BJ (cell line): ENCODE data around the gene GALR1. TPM values are rescaled to one million over a fixed set of nuclear protein-coding genes. Genes with fewer than 3 reads are reported as not detected.
A peak's percentile ranks its signal among the peaks of the same experiment; 100 is the strongest.

ENCODE experiments used
- CTCF ChIA-PET: fragments of 350-600 bp; formaldehyde crosslinking; extraction: SDS; loops from one replicate; lab custom pipeline; 2021; ENCODE audit warnings: antibody characterized with exemption, inconsistent platforms; lab: Yijun Ruan, JAX
- POLR2A ChIA-PET: fragments of 300-600 bp; sonication (Branson Sonifier 250); formaldehyde crosslinking; extraction: SDS; loops from one replicate; lab custom pipeline; 2021; ENCODE audit warnings: antibody characterized with exemption; lab: Charles Lee
- DNase-seq: peaks from one replicate; pipeline ENCODE4 v3.0.0-alpha.2; 2011; ENCODE audit warnings: low read depth
- H3K27me3 ChIP-seq: 2 replicates; pipeline ENCODE4 v1.6.0; 2011; ENCODE audit warnings: low read length; ENCODE audit not compliant: control insufficient read depth, insufficient read depth
- H3K36me3 ChIP-seq: 2 replicates; pipeline ENCODE4 v1.5.1; 2011; ENCODE audit warnings: low read length; ENCODE audit not compliant: control insufficient read depth, insufficient read depth
- H3K4me3 ChIP-seq: 2 replicates; pipeline ENCODE4 v1.5.1; 2011; ENCODE audit warnings: low read depth, mild to moderate bottlenecking, control low read depth, low read length
- CTCF ChIP-seq: IDR thresholded peaks from 2 replicates; pipeline ENCODE4 v1.5.1; 2011; ENCODE audit warnings: low read depth, mild to moderate bottlenecking, control low read depth, inconsistent platforms, low read length, moderate library complexity; ENCODE audit not compliant: insufficient read depth
- polyA plus RNA-seq: library from polyadenylated mRNA; depleted of rRNA; stranded (reverse); fragments of >200 nt; gene quantifications from 2 replicates; pipeline ENCODE4 v1.2.3, GENCODE V29; 2011

Gene GALR1
- polyA plus RNA-seq, 1 experiment: not detected

- ChIA-PET CTCF (interaction anchor here (2.2 to 9.5 kb wide), 2 partner anchors 13 to 205 kb away, joined by 7 to 215 read pairs; no protein-coding TSS in a partner anchor), POLR2A (no interaction called here)
- Histone ChIP-seq H3K27me3 (peaks cover 5% of the 10 kb centered on the region), H3K36me3 (no peaks in the 10 kb centered on the region), H3K4me3 (no peak overlapping the region)
- TF ChIP-seq CTCF: no peak
- DNase-seq: no peak
Measured at GRCh38 chr18:77205769-77206168, 43.9 kb upstream of the GALR1 start.

DNA sequence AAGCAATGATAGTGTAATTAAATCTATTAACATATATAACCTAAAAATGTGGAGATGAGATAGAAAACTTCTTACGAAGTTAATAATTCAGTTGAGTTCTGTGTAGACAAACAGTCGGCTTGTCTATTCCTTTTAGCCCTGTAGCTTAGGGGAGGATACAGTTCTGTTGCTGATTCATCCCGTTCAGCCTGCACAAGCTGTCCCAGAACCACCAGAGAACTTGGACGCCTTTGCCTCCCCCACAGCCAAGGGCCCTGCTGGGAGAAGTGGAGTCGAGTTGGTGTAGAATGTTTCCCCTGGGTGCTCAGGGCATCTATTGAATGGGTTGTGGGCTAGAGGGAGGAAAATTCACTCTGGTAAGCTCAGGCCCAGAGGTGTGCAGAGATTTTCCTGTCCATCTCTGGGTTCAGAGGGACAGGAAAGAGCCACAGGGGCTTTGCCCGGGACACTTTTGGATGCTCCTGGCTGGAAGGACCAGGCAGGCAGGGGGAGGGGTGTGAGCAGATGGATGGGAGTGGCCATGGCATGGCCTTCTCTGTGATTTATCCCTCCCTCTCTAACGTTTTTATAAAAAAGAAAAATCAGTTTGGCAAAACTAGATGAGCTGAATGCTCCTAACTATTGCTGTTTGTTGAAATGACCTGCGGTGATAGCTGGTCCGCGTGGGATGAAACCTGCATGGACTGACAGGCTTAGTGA lies 42.8 kb upstream of the GALR1 start:
- CTCF ChIA-PET: interaction anchor here (0.7 to 9.5 kb wide), 7 partner anchors 9 to 224 kb away, joined by 3 to 215 read pairs (median 4); no protein-coding TSS in a partner anchor
- POLR2A ChIA-PET: no interaction called here
- no peak for TF ChIP-seq CTCF
- H3K36me3 ChIP-seq: no peaks in the 10 kb centered on the region
- H3K4me3 ChIP-seq: no peak overlapping the region
- DNase-seq: no peak
- peaks cover 5% of the 10 kb centered on the region for H3K27me3 ChIP-seq

GRCh38 chr18:77207540-77207939 lies 42.1 kb upstream of the GALR1 start:
- DNase-seq: no peak
- H3K27me3 ChIP-seq: peaks cover 5% of the 10 kb centered on the region
- ChIA-PET CTCF (interaction anchor here (0.6 to 9.5 kb wide), 8 partner anchors 9 to 225 kb away, joined by 3 to 215 read pairs (median 5); no protein-coding TSS in a partner anchor), POLR2A (no interaction called here)
- H3K36me3 ChIP-seq: no peaks in the 10 kb centered on the region
- peak; percentile 67 for TF ChIP-seq CTCF
- H3K4me3 ChIP-seq: no peak overlapping the region

GRCh38 chr18:77208964-77209363 lies 40.7 kb upstream of the GALR1 start:
- DNase-seq: no peak
- POLR2A ChIA-PET: no interaction called here

DNA sequence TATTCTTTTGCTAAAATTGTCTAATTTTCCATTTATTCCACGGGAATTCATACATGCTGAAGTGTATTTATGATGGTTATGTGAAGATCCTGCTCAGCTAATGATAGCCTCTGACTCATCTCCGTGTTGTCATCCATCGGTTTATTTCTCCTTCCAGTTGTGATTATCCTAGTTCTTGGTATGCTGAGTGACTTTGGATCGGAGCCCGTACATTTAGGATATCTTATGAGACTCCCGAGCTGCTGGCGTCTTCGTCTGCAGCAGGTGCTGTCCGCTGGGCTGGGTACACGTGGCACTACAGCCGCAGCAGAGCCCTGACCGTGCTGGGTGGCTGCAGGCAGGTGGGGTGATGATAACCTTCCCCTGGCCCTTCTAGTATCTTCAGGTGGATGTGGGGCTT lies 40.1 kb upstream of the GALR1 start:
- H3K27me3 ChIP-seq: no peaks in the 10 kb centered on the region
- no peak overlapping the region for H3K4me3 ChIP-seq
- no peak for DNase-seq
- no peak for TF ChIP-seq CTCF
- CTCF ChIA-PET: interaction anchor here (0.7 to 9.5 kb wide), 5 partner anchors 10 to 209 kb away, joined by 3 to 215 read pairs (median 3); no protein-coding TSS in a partner anchor
- POLR2A ChIA-PET: no interaction called here
- H3K36me3 ChIP-seq: no peaks in the 10 kb centered on the region

More at GRCh38 chr18:77208964-77209363, 40.7 kb upstream of the GALR1 start:
- no peaks in the 10 kb centered on the region for H3K36me3 ChIP-seq
- CTCF ChIA-PET: interaction anchor here (0.7 to 9.5 kb wide), 6 partner anchors 9 to 208 kb away, joined by 3 to 215 read pairs (median 4); no protein-coding TSS in a partner anchor
- no peak overlapping the region for H3K4me3 ChIP-seq
- H3K27me3 ChIP-seq: no peaks in the 10 kb centered on the region
- TF ChIP-seq CTCF: no peak
